Stimulated activated CD8-positive, alpha-beta memory T cell treated with anti-CD3 and anti-CD28 coated beads, Interleukin-7, amount 100 ng/mL, for 1 hour (primary cell): ENCODE measurements around the gene GPX4.

Experiments
- DNase-seq, 2 donors: peaks; one replicate each; pipeline ENCODE4 v3.0.0-alpha.2; 2020; ENCODE audit warnings: low read depth in 2 of 2

The GPX4 gene

DNA sequence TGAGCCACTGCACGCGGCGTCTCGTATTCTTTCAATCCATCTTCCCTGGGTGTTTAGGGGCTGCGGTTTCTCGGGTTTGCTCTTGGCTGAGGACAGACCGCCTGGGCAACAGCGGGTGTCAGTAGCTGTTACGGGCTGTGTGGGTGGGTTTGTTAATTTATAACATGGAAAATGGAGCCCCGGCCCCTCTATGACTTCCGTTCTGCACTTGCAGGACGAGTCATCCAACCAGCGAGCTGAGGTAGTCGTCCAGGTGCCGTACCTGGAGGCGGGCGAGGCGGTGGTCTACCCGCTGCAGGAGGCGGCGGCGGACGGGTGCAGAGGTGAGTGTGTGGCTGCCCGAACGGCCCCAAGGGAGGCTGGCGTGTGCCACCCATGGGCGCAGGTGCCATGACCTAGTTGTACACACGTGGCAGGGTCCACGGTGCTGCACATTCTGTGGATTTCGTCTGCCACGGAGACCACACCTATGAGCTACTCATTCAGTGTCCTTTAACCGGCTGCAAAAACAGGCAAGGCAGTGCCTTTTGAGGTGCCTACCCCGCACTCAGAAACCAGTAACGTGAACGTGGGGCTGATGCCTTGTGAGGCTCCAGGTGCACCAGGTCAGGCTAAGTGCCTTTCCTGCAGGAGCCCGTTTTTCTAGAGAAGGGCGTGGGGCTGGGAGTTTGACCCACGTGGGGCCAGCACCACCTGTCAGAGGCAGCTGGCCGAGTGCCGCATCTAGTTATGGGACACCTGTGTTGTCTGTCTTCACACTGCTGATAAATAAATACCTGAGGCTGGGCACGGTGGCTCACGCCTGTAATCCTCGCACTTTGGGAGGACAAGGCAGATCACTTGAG is 19.5 kb upstream of the GPX4 start:
- DNase-seq: no peak

DNA sequence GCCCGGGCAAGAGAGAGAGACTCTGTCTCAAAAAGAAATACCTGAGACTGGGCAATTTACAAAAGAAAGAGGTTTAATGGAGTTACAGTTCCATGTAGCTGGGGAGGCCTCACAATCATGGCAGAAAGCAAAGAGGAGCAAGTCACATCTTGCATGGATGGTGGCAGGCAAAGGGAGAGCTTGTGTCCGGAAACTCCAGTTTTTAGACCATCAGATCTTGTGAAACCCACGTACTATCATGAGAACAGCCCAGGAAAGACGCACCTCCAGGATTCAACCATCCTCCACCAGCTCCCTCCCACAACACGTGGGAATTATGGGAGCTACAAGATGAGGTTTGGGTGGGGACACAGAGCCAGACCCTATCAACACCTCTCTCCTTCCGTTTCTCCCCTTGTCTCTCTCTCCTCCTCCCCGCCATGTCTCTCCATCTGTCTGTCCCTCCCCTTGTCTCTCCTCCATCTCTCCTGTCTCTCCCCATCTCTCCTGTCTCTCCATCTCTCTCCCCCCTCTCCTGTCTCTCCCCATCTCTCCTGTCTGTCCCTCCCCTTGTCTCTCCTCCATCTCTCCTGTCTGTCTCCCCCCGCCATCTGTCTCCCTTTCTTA is 18.6 kb upstream of the GPX4 start:
- no peak for DNase-seq

DNA sequence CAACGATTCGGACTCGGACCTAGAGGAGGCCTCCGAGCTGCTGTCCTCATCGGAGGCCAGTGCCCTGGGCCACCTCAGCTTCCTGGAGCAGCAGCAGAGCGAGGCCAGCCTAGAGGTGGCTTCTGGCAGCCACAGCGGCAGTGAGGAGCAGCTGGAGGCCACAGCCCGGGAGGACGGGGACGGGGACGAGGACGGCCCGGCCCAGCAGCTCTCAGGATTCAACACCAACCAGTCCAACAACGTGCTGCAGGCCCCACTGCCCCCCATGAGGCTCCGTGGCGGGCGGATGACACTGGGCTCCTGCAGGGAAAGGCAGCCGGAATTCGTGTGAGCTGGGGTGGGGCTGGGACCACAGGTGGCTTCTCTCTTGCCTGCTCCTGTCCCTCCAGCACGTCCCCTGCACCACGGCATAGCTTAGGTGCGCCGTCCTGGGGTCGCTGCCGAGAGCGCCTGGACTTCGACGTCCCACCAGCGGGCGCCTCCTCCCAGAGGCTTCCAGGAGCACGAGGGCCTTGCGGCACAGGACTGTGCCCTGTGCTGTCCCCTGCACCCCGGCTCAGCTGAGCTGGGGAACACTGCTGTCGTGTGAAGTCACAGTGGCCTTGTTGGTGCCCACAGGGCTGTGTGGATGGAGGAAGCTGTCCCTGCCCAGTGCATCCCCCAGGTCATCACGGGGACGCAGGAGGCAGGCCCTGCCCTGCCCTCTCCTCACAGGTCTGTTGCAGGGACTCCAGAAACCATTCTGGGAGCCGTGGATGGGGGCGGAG is 17.9 kb upstream of the GPX4 start:
- DNase-seq: no peak

DNA sequence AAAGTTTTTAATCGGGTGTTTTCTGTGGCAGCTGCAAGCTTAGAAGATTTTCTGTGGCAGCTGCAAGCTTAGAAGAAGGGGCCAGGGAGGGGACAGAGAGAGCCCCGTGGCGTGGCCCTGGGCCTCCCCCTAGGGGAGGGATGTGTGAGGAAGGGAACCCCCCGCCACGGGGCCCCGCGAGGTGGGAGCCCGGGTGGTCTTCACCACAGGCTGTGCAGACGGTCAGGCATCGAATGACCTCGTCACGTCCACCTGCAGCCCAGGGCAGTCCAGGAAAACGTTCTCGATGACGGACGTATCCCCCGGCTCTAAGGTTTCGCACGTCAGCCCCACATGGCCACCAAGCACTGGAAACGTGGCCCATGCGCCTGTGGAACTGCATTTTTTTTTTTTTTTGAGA is 17.2 kb upstream of the GPX4 start:
- DNase-seq: no peak

DNA sequence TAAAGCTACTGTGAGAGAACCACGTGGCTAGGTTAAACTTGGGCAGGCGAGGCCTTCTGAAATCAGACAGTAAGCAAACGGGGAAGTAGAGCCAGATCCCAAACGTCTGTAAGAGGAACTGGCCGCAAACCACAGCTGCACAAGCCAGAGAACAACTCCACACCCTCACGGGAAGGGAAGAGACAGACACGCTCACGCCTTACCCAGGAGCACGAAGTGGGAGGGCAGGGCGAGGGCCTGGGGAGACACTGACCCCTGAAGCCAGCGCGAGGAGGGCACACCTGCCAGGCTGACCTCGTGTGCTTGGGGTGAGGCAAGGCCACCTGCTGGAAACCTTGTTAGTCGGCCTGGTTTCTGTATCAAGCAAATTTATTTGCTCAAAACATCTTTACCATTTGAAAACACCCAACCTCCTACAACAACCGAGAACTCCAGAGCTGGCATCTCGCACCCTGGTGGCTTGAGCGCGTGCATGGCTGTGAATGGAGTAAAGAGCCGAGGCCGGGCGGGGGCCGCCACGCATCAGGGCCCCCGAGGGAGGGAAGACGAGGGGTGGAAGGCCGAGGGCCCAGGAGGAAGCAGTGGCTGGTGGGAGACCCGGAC is 15.9 kb upstream of the GPX4 start:
- DNase-seq: no peak

DNA sequence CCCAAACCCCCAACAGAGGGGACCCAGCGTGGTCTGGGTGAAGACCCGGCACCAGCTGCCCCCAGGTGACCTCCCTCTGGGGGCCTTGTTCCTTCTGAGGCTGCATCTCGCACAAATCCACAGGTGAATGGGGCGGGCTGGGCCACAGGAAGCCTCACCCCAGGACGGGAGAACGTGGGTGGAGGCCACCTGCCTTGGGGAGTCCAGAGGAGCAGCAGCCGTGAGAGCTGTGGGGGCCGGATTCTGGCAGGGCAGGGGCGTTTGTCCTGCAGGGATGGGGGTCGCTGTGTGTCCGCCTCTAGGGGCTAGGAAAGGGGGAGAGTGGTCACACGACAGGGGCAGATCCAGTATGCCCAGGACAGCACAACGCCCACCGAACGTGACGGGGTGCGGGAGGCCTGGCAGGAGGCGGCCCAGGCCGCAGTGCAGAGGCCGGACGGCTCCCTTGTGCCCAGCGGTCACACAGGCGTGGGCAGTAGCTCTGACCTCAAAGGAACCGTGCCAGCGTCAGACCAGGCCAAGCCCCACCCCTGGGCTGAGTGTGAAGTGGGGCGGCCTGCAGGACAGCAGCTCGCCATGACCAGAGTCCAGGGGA is 15.3 kb upstream of the GPX4 start:
- no peak for DNase-seq

DNA sequence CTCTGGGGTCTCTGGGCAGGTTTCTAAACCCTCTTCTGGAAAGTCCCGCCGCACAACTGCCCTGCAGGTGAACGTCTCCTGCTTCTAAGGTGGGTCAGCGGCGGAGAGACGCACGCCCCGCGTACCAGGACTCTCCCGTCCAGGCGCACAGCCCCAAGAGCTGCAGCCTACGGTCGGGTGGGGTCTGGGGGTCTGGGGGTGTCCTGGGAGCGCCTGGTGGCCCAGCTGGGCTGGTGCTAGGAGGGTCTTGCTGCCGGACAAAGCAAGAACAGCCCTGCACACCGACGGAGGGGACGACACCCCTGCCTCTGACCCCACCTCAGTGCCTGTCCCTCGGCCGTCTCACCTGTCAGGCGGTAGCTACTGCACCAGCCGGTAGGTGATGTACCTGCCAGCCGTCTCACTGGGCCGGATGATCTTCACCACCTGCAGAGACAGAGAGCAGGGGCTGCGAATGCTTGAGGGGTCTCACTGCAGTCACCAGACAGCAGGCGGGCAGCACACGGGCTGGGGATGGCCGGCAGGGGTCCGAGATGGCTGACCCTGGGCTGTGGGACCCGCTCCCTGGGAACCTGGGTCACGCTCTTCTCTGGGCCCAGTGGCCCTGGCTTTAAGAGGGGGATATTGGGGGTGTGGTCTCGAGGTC is 14.5 kb upstream of the GPX4 start:
- no peak for DNase-seq

DNA sequence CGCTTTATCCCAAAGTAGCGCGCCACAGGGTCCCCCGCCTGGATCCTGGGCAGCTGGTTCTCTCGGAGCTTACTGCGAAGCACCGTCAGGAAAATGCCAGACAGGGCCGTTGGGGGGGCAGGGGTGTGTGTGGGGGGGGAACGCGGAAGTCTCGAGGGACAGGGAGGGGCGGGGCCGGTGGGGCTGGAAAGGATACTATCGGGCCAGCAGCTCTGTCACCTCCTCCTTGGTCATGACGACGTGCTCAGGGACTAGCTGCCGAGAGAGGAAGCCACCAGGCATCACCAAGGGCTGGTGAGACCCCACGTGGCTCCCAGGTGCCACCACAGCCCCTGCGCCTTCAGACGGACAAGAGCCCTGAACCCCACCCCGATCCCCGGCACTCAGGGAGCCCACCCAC is 13.9 kb upstream of the GPX4 start:
- no peak for DNase-seq

DNA sequence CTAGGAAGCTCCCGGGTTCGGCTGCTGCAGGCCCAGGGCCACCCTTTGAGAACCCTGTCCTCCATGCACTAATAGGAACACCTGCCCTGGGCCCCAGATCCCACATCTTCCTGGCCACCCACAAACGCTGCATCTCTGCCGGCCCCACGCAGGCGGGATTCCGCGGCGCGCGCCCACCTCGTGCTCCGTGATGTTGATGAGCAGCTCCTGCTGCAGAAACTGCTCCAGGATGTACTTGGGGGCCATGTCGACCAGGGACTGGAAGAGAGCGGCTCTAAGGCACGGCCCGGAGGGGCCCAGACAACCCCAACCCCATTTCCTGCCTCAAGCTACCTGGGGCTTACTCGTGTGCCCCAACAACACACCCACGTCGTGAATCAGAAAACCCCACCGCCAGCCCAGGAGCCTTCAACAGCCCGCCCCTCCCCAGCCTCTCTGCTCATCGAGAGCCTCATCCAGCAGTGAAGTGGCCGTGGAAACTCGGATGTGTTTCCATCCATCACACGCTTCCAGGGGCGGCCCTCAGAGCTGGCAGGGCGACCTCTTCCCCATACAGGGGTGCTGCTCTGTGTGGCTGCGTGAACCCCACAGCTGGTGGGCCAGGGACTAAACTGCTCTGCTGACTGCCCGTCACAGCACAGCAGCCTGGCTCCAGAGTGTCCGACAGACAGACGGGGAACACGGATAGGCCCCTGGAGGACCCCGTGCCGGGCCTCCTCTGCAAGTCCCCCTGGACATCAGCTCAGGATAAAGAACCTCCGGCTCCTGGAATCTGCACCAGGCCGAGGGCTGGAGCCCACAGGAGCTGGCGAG is 12.9 kb upstream of the GPX4 start:
- no peak for DNase-seq

DNA sequence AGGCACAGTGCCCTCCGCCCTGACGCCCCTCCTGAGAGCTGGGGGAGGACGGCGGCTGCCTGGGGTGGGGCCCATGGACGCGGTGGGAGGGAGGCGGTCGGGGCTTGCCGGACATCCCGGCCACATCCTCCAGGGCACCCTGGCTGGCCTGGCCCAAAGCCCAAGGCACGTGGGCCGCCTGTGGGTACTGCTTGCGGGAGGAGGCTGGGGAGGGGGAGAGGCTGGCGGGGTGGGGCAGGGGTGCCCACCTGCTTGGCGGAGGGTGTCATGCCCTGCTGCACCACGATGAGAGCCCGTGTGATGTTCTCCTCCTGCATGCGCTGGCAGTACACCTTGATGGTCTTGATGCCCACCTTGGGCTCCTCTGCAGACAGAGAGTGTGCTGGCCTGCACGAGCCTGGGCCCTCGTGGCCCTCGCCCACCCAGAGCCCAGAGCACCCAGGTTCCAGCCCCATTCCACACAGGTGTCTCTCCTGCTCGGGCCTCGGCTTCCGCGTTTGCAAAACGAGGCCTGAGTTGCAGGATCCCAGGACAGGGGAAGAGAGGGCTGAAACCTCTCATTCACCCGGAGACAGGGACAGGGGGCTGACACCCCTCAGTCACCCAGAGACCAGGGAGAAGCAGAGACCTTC is 12.1 kb upstream of the GPX4 start:
- no peak for DNase-seq

DNA sequence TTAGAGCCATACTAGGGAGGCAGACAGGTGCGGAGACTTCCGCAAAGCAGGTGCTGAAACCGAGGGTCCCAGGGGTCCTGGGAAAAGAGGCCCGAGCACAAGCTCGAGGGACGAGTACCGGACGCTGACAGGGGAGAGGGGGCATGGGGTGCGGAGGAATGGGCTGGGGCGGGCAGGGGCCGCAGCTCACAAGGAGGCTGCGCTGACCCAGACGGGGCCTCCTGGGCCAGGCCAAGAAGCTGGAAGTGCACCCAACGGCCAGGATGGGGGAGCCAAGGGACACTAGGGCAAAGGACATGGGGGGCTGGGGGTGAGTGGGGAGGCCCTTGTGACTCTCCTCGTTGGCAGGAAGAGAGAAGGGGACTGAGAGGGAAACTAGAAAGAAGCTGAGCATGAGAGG is 10.5 kb upstream of the GPX4 start:
- no peak for DNase-seq

DNA sequence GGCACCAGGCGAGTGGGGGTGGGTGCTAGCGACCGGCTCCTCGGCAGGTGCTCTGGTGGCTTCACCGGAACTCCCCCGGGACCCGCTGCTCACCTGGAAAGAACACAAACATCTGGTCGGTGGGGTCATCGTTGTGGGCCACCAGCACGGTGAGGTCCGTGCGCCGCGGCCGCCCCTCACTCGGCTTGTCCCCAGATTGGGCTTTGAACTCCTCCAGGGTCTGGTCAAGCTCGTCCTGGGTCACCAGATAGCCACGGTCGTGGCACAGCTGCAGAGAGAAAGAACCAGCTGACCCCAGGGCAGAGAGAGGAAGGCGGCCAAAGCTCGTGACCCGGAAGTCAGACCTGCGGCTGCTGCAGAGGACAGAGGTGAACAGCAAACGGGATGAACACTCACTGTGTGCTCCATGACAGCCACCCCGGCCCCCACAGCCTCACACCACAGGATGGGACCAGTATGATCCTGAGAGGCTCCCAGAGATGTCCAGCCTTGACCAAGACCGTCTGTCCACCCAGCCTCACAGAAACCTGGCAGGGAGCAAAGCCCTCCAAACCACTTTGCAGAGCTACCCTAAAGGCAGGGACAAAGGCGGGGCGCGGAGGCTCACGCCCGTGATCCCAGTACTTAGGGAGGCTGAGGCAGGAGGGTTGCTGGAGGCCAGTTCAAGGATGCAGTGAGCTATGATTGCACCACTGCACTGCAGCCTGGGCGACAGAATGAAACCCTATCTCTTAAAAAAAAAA is 9.8 kb upstream of the GPX4 start:
- DNase-seq: no peak

DNA sequence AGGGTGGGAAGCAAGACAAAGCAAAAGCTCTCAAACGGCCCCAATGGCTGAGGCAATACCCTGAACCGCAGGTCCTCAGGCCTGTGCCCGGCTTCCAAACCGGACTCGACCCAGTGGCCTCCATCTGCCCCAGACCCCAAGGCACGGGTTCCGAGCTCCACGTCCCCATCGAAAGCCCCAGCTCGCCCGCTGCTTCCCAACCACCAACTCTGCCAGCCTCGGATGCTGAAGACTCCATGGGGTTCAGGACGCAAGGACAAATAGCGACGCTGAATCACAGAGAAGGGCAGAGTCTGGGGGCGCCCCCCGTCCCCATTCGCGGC is 9.2 kb upstream of the GPX4 start:
- DNase-seq: no peak

DNA sequence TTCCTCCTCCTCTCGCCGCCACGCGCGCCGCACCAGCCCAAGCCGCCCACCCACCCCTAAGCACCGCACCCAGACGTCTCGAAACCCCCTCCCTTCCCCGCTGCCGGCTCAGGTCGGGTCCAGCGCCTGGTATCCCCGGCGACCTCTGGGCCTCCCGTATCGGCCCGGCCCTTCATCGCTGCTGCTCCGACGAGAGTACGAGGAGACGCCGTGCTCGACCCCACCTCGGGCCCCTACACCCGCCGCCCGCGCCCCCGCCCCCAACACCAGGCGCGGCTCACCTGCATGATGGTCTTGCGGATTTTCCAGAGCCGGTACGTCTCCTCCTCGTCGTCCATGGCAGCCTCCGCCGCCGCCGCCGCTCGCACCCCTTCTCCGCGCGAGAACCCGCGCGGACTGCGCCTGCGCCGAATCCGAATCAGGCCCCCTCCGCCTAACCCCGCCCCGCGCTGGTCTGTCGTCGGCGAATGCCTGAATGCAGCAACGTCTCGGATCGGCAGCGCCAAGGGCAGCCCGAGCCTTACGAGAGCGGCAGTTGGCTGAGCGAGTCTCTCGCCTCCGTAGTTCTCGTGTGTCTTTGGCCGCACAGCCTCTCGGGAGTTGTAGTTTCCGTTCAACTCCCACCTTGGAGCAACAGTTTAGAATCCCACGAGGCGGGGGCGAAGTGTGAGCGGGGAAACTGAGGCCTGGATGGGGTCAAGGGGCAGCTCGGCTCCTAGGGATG is 8.7 kb upstream of the GPX4 start, which contains the start of gene POLR2E:
Gene POLR2E (minus strand): TSS at position 398 of the 724 bp plus-strand sequence. CDS start 60 bp downstream, at position 338.
- DNase-seq: peak; percentile 97

DNA sequence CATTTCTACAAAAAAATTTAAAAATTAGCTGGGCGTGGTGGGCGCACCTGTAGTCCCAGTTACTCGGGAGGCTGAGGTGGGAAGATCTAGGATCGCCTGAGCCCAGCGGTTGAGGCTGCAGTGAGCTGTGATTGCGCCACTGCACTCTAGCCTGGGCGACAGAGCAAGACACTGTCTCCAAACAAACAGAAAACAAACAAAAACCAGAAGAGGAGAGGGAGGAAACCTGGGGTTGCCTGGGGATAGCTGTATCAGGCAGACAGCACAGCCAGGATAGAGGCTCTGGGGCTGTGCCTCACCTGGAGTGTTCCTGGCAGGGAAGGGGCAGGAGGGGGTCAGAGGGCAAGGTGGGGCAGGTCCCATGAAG is 6.0 kb upstream of the GPX4 start:
- DNase-seq: no peak

DNA sequence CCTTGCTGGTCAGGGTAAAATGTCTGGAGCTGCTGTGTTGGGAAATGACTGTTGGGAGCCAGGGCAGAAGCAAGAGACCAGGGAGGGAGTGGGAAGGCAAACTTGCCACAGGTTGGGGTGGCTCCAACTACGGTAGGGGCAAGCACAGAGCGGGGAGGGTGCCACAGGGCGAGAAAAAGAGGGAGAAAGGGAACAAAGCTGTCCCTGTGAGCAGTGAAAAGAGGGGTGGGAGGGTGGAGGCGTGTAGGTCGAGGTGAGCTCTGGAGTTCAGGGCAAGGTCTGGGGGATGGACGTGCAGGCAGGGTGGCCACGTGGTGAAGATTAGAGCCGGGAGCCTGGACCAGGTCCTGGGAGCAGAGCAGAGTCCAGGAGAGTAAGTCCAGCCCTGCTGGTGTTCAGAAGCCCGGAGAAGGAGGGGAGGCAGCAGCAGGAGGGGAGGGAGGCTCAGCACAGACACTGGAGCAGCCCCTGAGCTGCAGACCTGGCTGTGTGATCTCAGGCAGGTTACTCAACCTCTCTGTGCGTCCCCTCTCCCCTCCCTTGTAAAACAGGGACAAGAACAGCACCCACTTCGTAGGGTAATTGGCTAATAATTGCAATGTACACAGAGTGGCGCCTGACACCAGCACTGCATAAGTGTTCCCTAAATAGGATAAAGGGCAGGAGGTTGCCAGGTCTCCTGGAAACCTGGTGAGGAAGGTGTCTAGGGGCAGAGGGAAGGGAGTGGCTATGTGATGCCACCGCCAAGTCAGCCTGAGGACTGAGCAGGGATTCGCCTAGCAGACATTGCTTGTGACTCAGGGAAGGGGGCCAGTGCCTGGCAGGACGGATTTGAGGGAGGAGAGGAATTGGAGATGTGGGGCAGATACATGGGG is 5.4 kb upstream of the GPX4 start:
- no peak for DNase-seq

DNA sequence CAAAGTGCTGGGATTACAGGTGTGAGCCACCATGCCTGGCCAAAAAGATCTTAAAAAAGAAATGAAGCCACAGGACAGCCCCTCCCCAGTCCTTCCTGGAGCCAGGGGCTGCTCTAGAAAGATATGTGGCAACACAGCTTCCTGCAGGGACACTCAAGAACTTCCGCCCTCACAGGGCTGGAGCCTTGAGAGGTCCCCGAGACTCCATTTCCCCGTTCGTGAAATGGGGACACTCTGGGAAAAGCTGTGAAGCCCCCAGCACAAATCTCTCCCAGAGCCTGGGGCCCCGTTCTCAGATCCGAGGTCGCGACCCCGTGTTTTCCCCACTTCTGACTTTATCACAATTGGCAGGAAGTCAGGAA is 2.5 kb upstream of the GPX4 start:
- DNase-seq: no peak
